ENCODE results near the gene FAM149B1. TPM values are rescaled to one million over a fixed set of nuclear protein-coding genes. Genes with fewer than 3 reads are reported as not detected.

FAM149B1 gene
- total RNA-seq, 1 donor from 2014 or later, result 14.3 TPM

DNA sequence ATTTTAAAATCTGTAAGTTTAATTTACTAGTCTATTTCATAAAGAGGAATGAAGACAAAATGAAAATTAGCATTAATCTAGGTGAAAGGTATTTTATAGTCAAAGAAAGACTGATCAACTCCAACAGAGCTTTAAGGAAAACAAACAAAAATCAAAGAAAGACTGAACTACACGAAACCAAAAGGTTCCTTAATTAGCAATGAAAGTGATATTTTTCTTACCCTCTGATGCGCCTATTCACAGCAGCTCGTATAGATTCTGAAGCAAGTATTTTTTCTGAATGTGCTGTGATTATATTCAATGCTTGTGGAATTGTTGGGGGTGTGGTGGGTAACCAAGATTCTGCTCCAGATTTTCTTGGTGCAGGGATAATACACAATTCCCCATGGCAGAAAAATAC lies 11.9 kb upstream of the FAM149B1 start:
- Mint-ChIP-seq H3K4me1 (ENCODE audit: low read depth) (peaks cover 7% of the 10 kb centered on the region), H3K27ac (no peak overlapping the region), H3K36me3 (ENCODE audit: low read depth) (peaks cover 54% of the 10 kb centered on the region), H3K4me3 (ENCODE audit: low read depth) (no peak overlapping the region), H3K9me3 (no peaks in the 10 kb centered on the region), H3K27me3 (ENCODE audit: low read depth) (no peaks in the 10 kb centered on the region)
- intact Hi-C loops (cut with micrococcal nuclease), result no loop called here
- no peak for DNase-seq (ENCODE audit: low spot score)

DNA sequence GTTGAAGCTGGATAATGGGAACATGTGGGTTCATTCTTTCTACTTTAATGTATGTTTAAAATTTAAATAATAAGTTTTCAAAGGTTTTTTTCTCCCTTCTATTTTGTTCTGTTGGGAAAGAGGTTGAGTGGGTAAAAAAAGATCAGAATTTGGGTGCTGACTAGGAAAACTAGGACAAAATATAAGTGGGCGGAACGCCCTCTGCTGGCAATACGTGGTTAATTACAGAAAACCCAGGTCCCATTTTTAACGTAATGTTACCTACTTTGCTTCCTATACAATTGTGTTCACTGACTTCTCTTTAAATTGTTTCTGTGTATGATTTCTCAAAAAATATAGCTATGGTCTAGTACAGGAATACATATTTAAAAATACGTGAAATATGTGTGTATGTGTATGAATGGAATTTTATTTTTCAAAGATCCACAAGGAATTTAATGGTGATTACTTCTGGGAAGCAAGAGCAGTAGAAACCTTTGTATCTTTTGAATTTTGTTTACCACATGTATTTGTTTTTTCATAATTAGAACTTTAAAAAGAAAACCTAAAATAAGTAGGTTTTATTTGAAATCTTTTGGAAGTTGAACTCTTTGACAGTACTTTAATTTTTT lies 8.8 kb upstream of the FAM149B1 start:
- Mint-ChIP-seq H3K9me3 (no peaks in the 10 kb centered on the region), H3K4me3 (ENCODE audit: low read depth) (no peak overlapping the region), H3K27ac (no peak overlapping the region), H3K36me3 (ENCODE audit: low read depth) (peaks cover 56% of the 10 kb centered on the region), H3K4me1 (ENCODE audit: low read depth) (peaks cover 30% of the 10 kb centered on the region), H3K27me3 (ENCODE audit: low read depth) (no peaks in the 10 kb centered on the region)
- intact Hi-C loops (cut with micrococcal nuclease), result loop anchor here (1.0 kb wide), 2 partner anchors 38 to 62 kb away; no protein-coding TSS in a partner anchor
- peak; percentile 31 for DNase-seq (ENCODE audit: low spot score)

DNA sequence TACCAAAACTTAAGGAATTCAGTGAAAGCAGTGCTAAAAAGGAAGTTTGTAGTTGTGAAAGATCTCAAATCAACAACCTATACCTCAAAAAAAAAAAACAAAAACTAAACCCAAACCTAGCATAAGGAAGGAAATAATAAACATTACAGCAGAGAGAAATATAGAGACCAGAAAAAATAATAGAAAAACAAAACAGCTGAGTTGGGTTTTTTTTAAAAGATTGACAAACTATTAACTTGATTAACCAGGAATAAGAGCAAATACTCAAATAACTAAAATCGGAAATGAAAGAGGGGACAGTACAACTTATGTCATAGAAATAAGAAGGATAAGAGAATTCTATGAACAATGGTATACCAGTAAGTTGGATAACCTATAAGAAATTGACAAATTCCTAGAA lies 6.8 kb upstream of the FAM149B1 start:
- Mint-ChIP-seq H3K9me3 (no peaks in the 10 kb centered on the region), H3K27me3 (ENCODE audit: low read depth) (no peaks in the 10 kb centered on the region), H3K4me1 (ENCODE audit: low read depth) (peaks cover 37% of the 10 kb centered on the region), H3K36me3 (ENCODE audit: low read depth) (peaks cover 53% of the 10 kb centered on the region), H3K4me3 (ENCODE audit: low read depth) (no peak overlapping the region), H3K27ac (no peak overlapping the region)
- intact Hi-C loops (cut with micrococcal nuclease), result no loop called here
- DNase-seq (ENCODE audit: low spot score), result no peak

DNA sequence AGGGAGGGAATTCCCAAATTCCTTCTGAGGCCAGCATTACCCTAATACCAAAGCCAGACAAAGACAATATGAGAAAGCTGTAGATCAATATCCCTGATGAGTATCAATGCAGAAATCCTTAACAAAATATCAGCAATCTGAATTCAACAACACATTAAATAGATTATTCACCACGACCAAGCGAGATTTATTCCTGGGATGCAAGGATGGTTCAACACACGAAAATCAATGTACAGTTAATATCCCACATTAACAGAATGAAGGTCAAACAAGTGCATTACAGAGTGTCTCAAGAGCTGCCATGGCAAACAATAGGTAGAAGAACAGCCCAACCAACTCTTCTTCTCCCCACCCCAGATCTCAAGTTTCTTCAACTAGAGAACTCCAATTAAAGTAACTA lies 6.3 kb upstream of the FAM149B1 start:
- intact Hi-C loops (cut with micrococcal nuclease), result no loop called here
- Mint-ChIP-seq H3K27ac (no peak overlapping the region), H3K27me3 (ENCODE audit: low read depth) (no peaks in the 10 kb centered on the region), H3K4me3 (ENCODE audit: low read depth) (no peak overlapping the region), H3K9me3 (no peaks in the 10 kb centered on the region), H3K4me1 (ENCODE audit: low read depth) (peaks cover 42% of the 10 kb centered on the region), H3K36me3 (ENCODE audit: low read depth) (peaks cover 53% of the 10 kb centered on the region)
- DNase-seq (ENCODE audit: low spot score), result no peak

DNA sequence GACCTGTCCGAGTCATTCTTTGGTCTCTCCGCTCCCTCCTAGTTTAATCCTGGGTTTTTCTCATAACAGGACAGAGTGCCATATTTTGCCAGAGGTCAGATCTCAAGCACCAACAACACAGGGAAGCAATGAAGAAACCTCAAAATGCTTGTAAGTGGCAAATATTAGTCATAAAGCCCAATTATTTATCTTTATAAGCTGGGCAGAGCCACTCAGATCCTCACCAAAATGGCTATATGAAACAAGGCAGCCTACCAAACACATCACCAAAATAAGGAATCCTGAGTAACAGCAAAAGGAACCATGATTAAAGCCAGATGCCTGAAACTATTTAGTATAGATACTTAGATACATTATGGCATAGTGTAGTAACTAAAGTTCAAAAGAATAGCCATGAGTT lies 4.8 kb upstream of the FAM149B1 start:
- H3K27me3 Mint-ChIP-seq (ENCODE audit: low read depth), result no peaks in the 10 kb centered on the region
- intact Hi-C loops (cut with micrococcal nuclease), result no loop called here
- H3K9me3 Mint-ChIP-seq, result no peaks in the 10 kb centered on the region
- DNase-seq (ENCODE audit: low spot score), result no peak
- no peak overlapping the region for H3K4me3 Mint-ChIP-seq (ENCODE audit: low read depth)
- peaks cover 52% of the 10 kb centered on the region for H3K4me1 Mint-ChIP-seq (ENCODE audit: low read depth)
- H3K36me3 Mint-ChIP-seq (ENCODE audit: low read depth), result peaks cover 60% of the 10 kb centered on the region
- no peak overlapping the region for H3K27ac Mint-ChIP-seq

DNA sequence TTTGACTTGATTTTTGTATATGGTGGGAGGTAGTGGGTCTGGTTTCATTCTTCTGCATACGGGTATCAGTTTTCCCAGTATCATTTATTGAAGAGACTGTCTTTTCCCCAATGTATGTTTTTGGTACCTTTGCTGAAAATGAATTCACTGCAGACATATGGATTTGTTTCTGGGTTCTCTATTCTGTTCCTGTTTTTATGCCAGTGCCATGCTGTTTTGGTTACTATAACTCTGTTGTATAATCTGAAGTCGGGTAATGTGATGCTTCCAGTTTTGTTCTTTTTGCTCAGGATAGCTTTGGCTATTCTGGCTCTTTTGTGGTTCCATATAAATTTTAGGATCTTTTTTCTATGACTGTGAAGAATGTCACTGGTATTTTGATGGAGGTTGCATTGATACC lies 947 bp upstream of the FAM149B1 start:
- intact Hi-C loops (cut with micrococcal nuclease), result loop anchor here (5.0 kb wide), 1 partner anchor 55 kb away; the partner anchor contains the start of gene NUDT13
- Mint-ChIP-seq H3K4me3 (ENCODE audit: low read depth) (peak overlapping the region; percentile 99), H3K4me1 (ENCODE audit: low read depth) (peaks cover 40% of the 10 kb centered on the region)

DNA sequence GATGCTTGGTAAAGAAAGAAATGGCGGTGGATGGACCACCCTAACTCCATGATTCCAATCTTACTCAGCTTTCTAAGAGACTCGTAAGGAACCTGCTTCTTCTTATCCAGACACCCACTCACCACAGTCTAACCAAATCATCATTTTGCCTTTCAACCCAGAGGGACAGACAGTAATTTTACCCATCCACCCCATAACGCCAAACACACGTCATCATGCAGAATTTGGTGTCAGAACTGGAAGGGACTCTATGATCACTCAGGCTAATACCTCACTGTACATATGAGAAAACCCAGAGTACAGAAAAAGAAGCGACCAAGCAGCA lies 499 bp upstream of the FAM149B1 start:
- intact Hi-C loops (cut with micrococcal nuclease), result loop anchor here (5.0 kb wide), 1 partner anchor 55 kb away; the partner anchor contains the start of gene NUDT13
- Mint-ChIP-seq H3K27me3 (ENCODE audit: low read depth) (no peaks in the 10 kb centered on the region), H3K4me3 (ENCODE audit: low read depth) (peak overlapping the region; percentile 99), H3K4me1 (ENCODE audit: low read depth) (peaks cover 37% of the 10 kb centered on the region), H3K27ac (peak overlapping the region; percentile 94), H3K9me3 (no peaks in the 10 kb centered on the region), H3K36me3 (ENCODE audit: low read depth) (peaks cover 35% of the 10 kb centered on the region)
- no peak for DNase-seq (ENCODE audit: low spot score)

More for the DNA sequence above, 947 bp upstream of the FAM149B1 start:
- Mint-ChIP-seq H3K9me3 (no peaks in the 10 kb centered on the region), H3K27me3 (ENCODE audit: low read depth) (no peaks in the 10 kb centered on the region), H3K27ac (peak overlapping the region; percentile 94), H3K36me3 (ENCODE audit: low read depth) (peaks cover 39% of the 10 kb centered on the region)
- no peak for DNase-seq (ENCODE audit: low spot score)

DNA sequence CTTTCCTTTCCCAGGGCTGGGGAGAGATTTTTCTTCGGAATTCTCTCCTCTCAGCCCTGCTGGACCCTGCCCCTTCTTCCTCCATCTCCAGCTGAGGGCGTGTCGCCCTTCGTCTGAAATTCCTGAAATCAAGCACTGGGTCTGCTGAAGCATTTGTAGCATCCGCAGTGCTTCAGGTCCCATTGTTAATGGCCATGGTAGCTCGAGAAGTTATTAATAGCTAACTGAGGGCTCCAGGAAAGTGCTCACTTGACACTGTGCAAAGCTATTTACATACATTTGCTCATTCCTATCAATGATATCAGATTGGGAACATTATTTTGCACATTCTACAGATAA lies 515 bp downstream of the FAM149B1 start:
- Mint-ChIP-seq H3K9me3 (no peaks in the 10 kb centered on the region), H3K36me3 (ENCODE audit: low read depth) (peaks cover 28% of the 10 kb centered on the region), H3K4me3 (ENCODE audit: low read depth) (peak overlapping the region; percentile 92), H3K4me1 (ENCODE audit: low read depth) (peaks cover 30% of the 10 kb centered on the region), H3K27ac (peak overlapping the region; percentile 91), H3K27me3 (ENCODE audit: low read depth) (no peaks in the 10 kb centered on the region)
- intact Hi-C loops (cut with micrococcal nuclease), result loop anchor here (1.0 to 5.0 kb wide), 4 partner anchors 56 to 542 kb away; partner anchors contain the start of genes MICU1, MRPS16 and NUDT13
- no peak for DNase-seq (ENCODE audit: low spot score)

DNA sequence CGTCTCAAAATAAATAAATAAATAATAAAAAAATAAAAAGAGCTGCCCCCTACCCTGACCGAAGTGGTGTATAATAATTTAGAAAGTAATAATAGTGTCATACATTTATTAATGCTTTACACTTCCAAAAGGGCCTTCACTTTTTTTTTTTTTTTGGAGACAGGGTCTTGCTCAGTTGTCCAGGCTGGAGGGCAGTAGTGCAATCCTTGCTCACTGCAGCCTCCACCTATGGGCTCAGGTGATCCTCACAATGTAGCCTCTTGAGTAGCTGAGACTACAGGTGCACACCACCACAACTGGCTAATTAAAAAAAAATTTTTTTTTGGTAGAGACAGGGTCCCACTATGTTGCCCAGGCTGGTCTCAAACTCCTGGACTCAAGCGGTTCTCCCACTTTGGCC lies 1.4 kb downstream of the FAM149B1 start:
- no peaks in the 10 kb centered on the region for H3K9me3 Mint-ChIP-seq
- H3K4me1 Mint-ChIP-seq (ENCODE audit: low read depth), result peaks cover 26% of the 10 kb centered on the region
- no peak for DNase-seq (ENCODE audit: low spot score)
- intact Hi-C loops (cut with micrococcal nuclease), result loop anchor here (2.0 to 5.0 kb wide), 3 partner anchors 57 to 543 kb away; partner anchors contain the start of genes MICU1, MRPS16 and NUDT13
- H3K4me3 Mint-ChIP-seq (ENCODE audit: low read depth), result peak overlapping the region; percentile 56
- H3K27me3 Mint-ChIP-seq (ENCODE audit: low read depth), result no peaks in the 10 kb centered on the region
- H3K27ac Mint-ChIP-seq, result no peak overlapping the region
- peaks cover 26% of the 10 kb centered on the region for H3K36me3 Mint-ChIP-seq (ENCODE audit: low read depth)

DNA sequence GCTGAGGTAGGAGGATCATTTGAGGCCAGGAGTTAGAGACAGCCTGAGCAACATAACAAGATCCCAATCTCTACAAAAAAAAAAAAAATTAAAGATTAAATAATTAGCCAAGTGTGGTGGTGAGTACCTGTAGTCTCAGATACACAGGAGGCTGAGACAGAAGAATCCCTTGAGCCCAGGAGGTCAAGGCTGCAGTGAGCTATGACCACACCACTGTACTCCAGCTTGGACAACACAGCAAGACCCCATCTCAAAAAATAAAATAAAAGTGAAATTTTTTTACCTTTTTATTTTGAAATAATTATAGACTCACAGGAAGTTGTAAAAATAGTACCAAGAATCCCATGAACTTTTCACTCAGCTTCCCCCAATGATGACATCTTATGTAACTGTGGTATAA lies 4.9 kb downstream of the FAM149B1 start:
- Mint-ChIP-seq H3K9me3 (no peaks in the 10 kb centered on the region), H3K36me3 (ENCODE audit: low read depth) (peaks cover 13% of the 10 kb centered on the region), H3K27ac (no peak overlapping the region), H3K4me3 (ENCODE audit: low read depth) (no peak overlapping the region), H3K4me1 (ENCODE audit: low read depth) (peaks cover 4% of the 10 kb centered on the region), H3K27me3 (ENCODE audit: low read depth) (no peaks in the 10 kb centered on the region)
- intact Hi-C loops (cut with micrococcal nuclease), result no loop called here
- no peak for DNase-seq (ENCODE audit: low spot score)

DNA sequence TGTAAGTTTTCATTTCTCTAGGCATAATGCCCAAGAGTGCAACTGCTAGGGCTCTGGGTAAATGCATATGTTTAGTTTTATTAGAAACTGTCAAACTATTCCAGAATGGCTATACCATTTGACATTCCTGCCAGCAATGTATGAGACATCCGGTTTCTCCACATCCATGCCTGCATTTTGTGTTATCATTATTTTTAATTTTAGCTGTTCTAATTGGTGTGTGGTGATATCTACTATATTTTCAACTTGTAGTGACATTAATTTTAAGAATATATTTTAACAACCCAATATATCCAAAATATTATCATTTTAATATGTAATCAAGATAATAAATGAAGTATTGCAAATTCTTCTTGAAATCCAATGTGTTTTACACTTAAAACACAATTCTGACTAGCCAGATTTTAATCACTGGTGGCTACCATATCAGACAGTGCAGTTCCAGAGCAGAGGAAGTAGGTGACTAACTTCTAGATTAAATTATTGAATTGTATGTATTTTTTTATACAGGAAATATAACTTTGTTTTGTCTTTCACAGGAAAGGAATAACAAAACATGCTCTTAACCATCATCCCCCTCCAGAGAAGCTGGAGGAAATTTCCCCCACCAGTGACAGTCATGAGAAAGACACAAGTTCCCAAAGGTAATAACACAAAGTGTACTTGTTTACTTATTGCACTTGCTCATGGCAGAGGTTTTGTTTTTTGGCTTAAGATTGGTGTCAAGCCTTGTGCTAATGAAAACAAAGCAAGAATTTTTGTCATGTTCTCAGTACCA lies 6.4 kb downstream of the FAM149B1 start:
- H3K27me3 Mint-ChIP-seq (ENCODE audit: low read depth), result no peaks in the 10 kb centered on the region
- intact Hi-C loops (cut with micrococcal nuclease), result no loop called here
- H3K4me3 Mint-ChIP-seq (ENCODE audit: low read depth), result no peak overlapping the region
- H3K9me3 Mint-ChIP-seq, result no peaks in the 10 kb centered on the region
- no peak for DNase-seq (ENCODE audit: low spot score)
- H3K36me3 Mint-ChIP-seq (ENCODE audit: low read depth), result peaks cover 14% of the 10 kb centered on the region
- no peak overlapping the region for H3K27ac Mint-ChIP-seq
- H3K4me1 Mint-ChIP-seq (ENCODE audit: low read depth), result no peaks in the 10 kb centered on the region

DNA sequence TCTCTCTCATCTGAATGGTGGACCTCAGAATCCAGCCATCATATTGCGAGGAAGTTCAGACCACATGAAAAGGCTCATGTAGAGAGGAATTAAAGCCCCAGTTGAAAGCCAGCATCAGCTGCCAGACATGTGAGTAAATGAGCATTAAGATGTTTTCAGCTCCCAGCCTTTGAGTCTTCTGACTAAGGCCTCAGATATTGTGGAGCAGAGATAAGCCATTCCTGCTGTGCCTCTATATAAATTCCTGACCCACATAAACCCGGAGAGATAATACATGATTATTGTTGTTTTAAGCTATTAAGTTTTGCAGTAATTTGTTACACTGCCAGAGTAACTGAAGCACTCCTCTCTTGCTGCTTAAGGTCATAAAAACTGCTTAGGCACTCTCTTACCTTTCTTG lies 14.6 kb downstream of the FAM149B1 start:
- Mint-ChIP-seq H3K27ac (no peak overlapping the region), H3K9me3 (peaks cover 4% of the 10 kb centered on the region), H3K36me3 (ENCODE audit: low read depth) (peaks cover 28% of the 10 kb centered on the region), H3K4me1 (ENCODE audit: low read depth) (no peaks in the 10 kb centered on the region), H3K4me3 (ENCODE audit: low read depth) (no peak overlapping the region), H3K27me3 (ENCODE audit: low read depth) (no peaks in the 10 kb centered on the region)
- intact Hi-C loops (cut with micrococcal nuclease), result no loop called here
- DNase-seq (ENCODE audit: low spot score), result no peak

DNA sequence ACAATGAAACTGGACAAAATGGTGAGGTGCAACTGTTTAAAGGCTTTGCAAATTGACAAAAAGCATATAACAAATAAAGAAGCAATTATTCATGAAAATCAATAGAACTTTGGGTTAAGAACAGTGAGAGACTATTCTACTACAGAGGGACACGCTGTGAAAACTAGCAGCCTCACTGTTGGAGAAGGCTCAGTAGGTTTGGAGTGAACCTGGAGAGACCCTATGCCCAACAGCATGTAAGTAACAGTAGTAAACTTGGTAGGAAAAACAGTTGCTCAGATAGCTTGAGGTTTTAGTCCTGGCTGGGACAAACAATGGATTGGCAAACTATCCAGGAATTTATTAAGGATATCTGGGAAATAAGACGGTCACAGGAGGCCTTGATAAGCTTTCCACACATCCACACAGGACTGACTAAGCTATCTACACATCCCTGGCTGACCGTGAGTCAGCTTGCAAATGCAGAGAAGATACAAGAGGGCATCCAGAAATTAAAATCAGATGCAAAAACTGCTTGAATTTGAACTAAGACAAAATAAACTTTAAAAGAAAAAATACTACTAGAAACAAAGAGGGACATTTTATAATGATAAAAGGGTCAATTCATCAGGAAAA lies 15.9 kb downstream of the FAM149B1 start:
- intact Hi-C loops (cut with micrococcal nuclease), result no loop called here
- H3K27ac Mint-ChIP-seq, result no peak overlapping the region

More for the DNA sequence above, 15.9 kb downstream of the FAM149B1 start:
- Mint-ChIP-seq H3K4me3 (ENCODE audit: low read depth) (no peak overlapping the region), H3K9me3 (peaks cover 4% of the 10 kb centered on the region), H3K27me3 (ENCODE audit: low read depth) (no peaks in the 10 kb centered on the region), H3K4me1 (ENCODE audit: low read depth) (no peaks in the 10 kb centered on the region), H3K36me3 (ENCODE audit: low read depth) (peaks cover 23% of the 10 kb centered on the region)
- no peak for DNase-seq (ENCODE audit: low spot score)

Data from activated T-helper 2 cell treated with anti-CD3 and anti-CD28 coated beads, Interferon-gamma antibody, Interleukin-2, Interleukin-4, amounts not matched to agents 10 μg/mL and 5 μg/mL and 100 μg/mL, durations not matched to agents 14 hours and 24 hours and 36 hours (primary cell).